HG03442 (cell line): ENCODE results near the gene MXRA7.

Experiments used
- ATAC-seq: cut with Tn5 transposase; IDR thresholded peaks from one replicate; pipeline ENCODE4 v1.9.1; 2021; ENCODE audit warnings: mild to moderate bottlenecking, moderate library complexity; ENCODE audit not compliant: unreplicated experiment

The MXRA7 gene

GRCh38 chr17:76679239-76679638, 31.5 kb downstream of the MXRA7 start:
- ATAC-seq = no peak

- ATAC-seq = no peak
Measured at GRCh38 chr17:76678330-76678729, 32.4 kb downstream of the MXRA7 start.

DNA sequence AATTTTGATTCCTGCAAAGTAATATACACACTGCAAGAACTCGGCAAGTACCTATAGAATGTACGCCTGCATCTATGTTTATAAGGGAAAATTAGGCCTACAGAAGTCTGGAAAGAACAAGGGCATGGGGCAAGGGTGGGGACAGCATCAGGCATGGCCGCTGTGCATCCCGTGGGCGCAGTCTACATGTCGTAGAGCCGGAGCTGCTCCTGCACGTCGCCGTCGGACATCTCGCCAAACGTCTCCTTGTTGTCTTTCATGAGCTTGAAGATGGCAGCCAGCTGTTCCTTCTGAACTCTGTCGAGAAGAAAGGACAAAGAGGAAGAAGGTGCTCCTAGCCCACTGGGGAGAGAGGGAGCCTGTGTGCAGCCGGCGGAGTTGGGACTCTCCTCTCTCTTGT, 33.4 kb downstream of the MXRA7 start:
- no peak for ATAC-seq

DNA sequence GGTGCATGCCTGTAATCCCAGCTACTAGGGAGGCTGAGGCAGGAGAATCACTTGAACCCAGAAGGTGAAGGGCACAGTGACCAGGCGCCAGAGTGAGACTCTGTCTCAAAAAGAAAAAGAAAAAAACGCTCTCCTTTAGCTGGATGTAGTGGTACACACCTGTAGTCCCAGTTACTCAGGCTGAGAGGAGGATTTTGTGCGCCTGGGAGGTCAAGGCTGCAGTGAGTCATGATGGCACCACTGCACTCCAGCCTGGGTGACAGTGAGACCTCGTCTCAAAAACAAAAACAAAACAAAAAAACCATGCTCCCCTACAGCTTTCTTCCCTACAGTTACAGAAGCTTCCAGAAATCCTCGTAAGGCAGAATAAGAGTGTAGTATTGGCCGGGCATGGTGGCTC, 34.1 kb downstream of the MXRA7 start:
- ATAC-seq = no peak

GRCh38 chr17:76675648-76676047, 35.1 kb downstream of the MXRA7 start:
- ATAC-seq = no peak

DNA sequence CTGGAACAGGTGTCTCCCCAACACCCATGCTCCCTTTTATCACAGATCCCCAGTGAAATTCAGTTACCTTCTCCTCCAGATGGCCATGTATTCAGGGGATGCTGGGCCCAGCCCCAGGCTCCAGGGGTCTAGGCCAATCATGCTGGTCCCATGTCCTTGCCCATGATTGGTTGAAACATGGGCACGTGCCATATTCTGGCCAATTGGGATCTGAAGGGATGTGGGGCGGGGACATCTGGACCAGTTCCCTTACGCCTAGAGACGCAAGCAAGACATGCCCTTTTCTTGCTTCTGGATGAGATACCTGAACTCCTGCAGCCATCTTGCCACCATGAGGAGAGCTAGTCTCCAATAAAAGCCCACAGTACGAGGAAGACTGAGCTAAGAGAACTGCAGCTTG, 36.2 kb downstream of the MXRA7 start:
- ATAC-seq = no peak

GRCh38 chr17:76673729-76674128, 37.0 kb downstream of the MXRA7 start:
- ATAC-seq = no peak

GRCh38 chr17:76672892-76673291, 37.9 kb downstream of the MXRA7 start:
- no peak for ATAC-seq

DNA sequence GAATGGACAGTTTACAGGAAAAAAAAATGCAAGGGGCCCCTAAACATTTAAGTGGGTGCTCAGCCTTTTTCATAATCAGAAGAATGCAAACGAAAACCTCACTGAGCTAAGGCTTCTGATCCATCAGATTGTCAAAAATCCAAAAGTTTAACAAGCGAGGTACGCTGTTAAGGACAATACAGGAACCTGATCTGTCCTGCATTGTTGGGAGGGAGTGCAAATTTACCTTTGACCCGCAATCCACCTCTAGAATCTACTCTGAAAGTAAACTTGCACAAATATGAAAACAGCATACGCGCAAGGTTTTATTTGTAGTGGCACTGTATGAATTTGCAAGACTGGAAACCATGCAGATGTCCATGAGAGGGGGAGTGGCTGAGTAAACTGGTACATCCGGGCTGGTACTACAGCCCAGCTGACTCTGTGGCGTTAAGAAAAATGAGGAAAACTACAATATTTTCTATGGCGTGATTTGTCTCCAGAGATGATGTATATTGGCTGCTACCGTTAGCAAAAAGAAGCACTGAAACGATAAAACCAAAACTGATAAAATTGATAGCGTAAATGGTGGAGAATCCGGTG, 38.4 kb downstream of the MXRA7 start:
- no peak for ATAC-seq

GRCh38 chr17:76671912-76672262, 38.9 kb downstream of the MXRA7 start:
- ATAC-seq = no peak

- ATAC-seq = peak; percentile 98
Measured at GRCh38 chr17:76671123-76671911, 39.4 kb downstream of the MXRA7 start.

- no peak for ATAC-seq
Measured at GRCh38 chr17:76670718-76671122, 40.0 kb downstream of the MXRA7 start.

DNA sequence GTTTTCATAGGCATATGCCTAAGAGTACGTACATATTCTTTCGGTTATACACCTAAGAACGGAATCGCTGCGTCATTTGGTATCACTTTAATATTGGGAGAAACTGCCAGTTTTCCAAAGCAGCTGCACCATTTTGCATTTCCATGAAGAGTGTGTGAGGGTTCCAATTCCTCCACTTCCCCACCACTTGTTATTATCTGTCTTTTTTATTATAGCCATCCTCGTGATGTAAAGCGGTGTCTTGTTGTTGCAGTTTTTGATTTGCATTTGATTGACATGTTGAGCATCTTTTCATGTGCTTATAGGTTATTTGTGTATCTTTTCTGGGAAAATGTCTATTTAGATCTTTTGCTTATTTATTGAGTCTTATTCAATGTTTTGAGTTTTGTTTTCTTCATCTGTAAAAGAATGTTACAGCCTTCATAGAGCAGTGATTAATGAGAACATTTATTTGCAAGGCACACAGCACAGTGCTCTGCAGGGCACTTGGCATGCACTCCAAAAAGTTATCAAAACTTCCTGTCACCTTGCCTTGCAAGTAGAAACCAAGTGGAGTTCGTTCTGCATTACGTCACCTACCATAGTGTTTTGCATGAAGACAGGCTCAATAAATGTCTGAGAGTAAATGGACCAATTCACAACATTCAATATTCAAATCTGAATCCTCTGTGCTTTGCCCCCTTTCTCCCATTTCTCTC, 40.6 kb downstream of the MXRA7 start:
- no peak for ATAC-seq

GRCh38 chr17:76667786-76668453, 42.8 kb downstream of the MXRA7 start:
- ATAC-seq = no peak

GRCh38 chr17:76667491-76667755, 43.3 kb downstream of the MXRA7 start:
- ATAC-seq = no peak

DNA sequence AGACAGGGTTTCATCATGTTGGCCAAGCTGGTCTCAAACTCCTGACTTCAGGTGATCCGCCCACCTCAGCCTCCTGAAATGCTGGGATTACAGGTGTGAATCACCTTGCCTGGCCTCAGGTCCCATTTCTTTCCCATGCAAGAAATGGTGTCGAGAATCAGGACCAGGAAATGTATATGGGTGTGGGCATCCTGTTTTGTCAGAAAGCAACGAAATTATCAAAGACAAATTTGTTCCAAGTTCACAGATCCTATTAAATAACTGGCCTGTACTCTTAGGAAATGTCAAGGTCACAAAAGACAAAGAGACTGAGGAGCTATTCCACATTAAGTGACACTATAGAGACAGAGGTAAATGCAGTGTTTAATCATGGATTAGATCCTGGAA, 50.1 kb downstream of the MXRA7 start:
- ATAC-seq = no peak

- ATAC-seq = no peak
Measured at GRCh38 chr17:76659928-76660655, 50.7 kb downstream of the MXRA7 start.

GRCh38 chr17:76658242-76658662, 52.5 kb downstream of the MXRA7 start:
- ATAC-seq = no peak

DNA sequence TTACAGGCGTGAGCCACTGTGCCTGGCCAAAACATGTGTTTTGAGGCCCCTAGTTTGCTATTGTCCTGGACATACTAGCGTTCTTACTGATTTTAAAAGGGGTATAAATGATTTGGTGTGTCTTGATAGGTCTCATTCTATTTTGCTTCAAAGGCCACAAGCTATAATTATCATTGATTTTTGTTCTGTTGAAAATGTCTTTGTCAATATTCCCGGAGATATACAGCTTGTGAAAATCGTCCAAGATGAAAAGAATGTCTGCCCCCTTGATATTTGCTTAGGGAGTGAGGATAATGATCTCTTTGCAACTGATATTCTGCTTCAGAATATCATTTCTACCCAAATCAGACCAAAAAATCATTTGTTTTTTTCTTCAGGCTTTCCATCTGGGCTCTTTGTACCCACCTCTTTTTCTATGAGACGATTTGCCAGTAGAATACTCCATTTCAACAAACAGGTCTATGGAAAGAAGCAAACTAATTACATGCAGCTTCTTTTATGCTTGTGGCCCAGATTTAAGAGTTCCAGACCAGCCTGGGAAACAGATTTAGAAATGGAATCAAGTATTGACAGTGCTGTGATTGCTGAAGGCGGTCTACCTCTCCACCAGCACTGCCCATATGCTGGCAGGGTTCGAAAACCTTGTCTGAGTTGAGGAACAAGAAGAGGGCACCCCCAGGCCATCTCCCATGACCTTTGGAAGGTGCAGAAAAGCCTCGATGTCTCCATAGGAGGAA, 53.1 kb downstream of the MXRA7 start:
- no peak for ATAC-seq

DNA sequence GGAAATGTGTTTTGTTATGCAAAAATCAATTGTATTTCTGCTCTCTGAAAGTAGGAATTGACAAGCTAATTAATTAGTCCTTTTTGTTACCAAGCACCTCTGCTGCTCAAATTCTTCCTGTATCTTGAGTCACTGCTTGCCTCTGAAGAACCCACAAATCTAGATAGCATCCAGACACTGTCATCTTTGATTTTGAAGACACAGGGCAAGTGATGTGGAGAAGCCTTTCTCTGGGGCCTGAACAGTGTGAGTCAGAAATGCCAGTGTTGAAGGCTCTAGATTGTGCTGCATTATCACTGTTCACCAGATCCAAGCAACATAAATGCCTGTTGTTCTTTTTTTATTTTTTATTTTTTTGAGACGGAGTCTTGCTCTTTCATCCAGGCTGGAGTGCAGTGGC, 56.4 kb downstream of the MXRA7 start:
- ATAC-seq = no peak

DNA sequence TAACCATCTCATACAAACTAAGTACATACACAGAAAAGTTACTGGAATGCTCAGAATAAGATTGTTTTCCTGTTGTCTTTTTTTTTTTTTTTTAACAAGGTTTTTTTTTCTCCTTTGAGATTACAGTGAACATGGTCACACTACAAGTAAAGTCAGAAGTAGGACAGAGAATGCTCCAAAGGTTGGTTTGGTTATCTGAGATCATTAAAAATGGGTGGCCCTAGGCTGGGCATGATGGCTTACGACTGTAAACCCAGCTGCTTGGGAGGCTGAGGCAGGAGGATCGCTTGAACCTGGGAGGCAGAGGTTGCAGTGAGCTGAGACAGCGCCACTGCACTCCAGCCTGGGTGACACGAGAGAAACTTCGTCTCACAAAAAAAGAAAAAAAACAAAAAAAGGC, 60.3 kb downstream of the MXRA7 start:
- no peak for ATAC-seq
